ENCODE measurements around the gene TRPV5.

DNA sequence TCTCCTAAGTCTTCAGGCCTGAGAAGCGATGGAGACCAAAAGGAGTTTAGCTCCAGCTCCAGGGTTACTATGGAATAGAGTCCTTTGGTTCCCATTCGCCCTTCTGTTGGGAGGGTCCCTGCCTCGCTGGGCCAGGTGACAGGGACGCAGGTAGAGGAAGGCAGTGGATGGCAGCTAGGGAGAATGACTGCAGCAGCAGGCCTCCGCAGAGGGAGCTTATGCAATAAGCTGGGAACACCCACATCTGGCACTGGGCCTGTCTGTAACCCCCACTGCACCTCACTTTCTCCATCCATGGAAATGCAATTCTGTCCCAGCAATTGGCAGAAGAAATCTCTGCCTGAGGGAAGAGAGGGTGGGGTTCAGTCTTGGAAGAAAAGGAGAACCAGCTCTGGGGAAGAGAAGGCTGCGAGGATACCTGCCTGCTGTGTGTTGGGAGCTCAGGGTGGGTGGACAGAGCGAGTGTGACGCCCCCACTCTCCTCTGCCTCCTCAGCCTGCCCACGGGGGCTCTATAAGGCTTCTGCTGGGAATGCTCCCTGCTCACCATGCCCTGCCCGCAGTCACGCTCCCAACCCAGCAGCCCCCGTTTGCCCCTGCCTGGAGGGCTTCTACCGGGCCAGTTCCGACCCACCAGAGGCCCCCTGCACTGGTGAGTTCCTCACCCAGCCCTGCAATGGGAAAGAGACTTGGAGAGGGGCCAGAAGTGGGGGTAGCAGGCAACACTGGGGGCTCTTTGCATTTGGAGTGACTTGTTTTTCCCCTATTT, 68.4 kb downstream of the TRPV5 start:
- TF ChIP-seq, protein P1, sequence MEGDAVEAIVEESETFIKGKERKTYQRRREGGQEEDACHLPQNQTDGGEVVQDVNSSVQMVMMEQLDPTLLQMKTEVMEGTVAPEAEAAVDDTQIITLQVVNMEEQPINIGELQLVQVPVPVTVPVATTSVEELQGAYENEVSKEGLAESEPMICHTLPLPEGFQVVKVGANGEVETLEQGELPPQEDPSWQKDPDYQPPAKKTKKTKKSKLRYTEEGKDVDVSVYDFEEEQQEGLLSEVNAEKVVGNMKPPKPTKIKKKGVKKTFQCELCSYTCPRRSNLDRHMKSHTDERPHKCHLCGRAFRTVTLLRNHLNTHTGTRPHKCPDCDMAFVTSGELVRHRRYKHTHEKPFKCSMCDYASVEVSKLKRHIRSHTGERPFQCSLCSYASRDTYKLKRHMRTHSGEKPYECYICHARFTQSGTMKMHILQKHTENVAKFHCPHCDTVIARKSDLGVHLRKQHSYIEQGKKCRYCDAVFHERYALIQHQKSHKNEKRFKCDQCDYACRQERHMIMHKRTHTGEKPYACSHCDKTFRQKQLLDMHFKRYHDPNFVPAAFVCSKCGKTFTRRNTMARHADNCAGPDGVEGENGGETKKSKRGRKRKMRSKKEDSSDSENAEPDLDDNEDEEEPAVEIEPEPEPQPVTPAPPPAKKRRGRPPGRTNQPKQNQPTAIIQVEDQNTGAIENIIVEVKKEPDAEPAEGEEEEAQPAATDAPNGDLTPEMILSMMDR (IDR thresholded peaks at IDR 0.05; ENCODE audit: low read depth, low read length), result no peak
- TF ChIP-seq POLR2A (IDR thresholded peaks at IDR 0.05; ENCODE audit: extremely low read depth, insufficient read length) (no peak), MAX (IDR thresholded peaks at IDR 0.05; ENCODE audit: low read depth, low read length) (no peak)

Data from NB4 (cell line).